Fibroblast of skin of left biceps (primary cell): ENCODE data around the gene GPR173.

Experiments
- DNase-seq, 2 experiments: peaks; one replicate each; pipeline ENCODE4 v3.0.0-alpha.2; 2013; ENCODE audit warnings: low read depth in 2 of 2

Gene GPR173

DNA sequence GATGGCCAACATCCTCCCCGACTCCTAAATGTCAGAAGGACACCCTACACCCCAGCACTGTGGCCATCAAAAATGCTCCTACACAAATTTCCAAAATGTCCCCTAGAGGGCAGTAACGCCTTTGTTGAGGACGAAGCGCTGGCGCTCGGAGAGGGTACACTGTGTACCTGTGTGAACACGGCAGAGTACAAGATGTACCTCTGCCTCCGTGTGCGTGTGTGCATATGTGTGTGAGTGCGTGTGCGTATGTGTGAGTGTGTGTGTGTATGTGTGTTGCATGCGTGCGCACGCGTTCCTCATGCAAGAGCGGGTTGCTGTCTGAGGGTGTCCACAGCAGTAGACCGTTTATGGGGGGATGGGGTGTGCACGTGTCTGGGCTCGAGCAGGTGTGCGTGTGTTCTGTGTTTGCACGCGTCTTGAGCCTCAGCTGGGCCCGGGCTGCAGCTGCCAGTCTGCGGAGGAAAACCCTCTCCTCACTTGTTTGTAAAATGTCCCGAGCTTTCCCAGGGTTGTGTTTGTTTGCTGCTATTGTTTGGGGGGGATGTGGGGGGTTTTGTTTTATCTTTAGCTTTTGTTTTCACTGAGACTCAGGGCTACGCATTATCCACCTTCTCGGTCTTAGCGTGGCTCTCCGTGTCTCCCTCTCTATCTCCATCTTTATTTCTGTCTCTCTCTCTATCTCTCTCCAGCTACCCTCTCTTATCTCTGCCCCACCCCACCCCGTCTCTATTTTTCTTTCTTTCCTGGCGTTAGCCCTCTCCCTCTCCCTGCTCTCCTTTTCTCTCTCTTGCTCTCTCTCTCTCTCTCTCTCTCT, 23.2 kb downstream of the GPR173 start:
- no peak for DNase-seq

DNA sequence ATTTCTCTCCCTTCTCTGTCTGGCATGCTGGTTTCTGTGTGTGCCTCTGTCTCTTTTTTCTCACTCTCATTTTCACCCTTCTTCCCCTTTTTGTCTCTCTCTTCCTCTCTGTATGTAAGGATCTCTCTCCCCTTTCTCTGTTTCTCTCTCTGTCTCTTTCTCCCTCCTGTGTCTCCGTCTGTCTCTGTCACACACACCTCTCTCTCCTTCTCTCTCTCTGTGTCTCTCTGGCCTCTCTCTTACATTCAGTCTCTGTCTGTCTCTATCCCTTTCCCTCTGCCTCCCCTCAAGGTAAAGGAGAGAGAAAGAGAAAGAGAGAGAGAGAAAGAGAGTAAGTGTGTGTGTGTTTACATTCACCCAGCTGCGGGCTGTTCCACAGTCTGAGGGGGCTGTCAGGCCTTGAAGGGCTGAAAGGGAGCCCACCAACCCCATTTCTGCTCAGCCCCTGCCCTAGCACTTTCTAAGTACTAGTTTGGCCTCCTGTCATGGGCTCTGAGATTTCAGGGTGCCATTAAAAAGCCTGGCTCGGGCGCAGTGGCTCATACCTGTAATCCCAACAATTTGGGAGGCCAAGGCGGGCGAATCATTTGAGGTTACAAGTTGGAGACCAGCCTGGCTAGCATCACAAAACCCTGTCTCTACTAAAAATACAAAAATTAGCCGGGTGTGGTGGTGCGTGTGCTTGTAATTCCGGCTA, 24.0 kb downstream of the GPR173 start:
- DNase-seq: no peak

DNA sequence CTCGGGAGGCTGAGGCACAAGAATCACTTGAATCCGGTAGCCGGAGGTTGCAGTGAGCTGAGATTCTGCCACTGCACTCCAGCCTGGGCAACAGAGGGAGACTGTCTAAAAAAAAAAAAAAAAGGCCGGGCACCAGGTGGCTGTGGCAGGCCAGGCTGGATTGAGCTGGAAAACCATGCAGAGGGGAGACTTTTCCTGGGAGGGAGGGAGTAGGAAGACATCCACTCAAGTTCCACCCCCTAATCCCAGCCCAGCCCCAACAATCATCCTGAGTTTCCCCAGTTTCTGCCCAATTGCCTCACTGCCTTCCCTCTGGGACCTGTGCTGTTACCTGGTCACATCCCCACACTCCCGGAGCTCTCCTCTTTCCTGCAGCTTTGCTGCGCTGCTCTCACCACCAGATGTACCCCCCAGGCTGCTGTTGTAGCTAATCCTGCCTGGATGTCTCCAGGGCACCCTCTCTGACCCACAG, 24.6 kb downstream of the GPR173 start:
- no peak for DNase-seq

DNA sequence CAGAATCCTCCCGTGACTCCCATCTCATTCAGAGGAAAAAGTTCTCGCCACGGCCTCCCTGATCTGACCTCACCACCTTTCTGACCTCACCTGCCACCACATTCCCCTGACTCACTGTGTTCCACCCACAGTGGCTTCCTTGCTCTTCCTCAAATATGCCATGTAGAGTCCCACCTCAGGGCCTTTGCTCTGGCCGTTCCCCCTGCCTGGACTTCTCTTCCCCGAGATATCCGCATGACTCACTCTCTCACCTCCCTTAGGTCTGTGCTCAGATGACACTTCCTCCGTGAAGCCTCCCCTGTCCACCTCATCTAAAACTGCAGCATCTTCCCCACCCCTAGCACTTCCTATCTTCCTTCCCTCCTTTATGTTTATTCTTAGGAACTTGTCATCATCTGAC, 26.4 kb downstream of the GPR173 start:
- no peak for DNase-seq

DNA sequence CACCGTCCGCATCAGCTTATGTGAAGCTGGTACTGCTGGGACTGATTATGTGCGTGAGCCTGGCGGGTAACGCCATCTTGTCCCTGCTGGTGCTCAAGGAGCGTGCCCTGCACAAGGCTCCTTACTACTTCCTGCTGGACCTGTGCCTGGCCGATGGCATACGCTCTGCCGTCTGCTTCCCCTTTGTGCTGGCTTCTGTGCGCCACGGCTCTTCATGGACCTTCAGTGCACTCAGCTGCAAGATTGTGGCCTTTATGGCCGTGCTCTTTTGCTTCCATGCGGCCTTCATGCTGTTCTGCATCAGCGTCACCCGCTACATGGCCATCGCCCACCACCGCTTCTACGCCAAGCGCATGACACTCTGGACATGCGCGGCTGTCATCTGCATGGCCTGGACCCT, 28.1 kb downstream of the GPR173 start:
- no peak for DNase-seq

DNA sequence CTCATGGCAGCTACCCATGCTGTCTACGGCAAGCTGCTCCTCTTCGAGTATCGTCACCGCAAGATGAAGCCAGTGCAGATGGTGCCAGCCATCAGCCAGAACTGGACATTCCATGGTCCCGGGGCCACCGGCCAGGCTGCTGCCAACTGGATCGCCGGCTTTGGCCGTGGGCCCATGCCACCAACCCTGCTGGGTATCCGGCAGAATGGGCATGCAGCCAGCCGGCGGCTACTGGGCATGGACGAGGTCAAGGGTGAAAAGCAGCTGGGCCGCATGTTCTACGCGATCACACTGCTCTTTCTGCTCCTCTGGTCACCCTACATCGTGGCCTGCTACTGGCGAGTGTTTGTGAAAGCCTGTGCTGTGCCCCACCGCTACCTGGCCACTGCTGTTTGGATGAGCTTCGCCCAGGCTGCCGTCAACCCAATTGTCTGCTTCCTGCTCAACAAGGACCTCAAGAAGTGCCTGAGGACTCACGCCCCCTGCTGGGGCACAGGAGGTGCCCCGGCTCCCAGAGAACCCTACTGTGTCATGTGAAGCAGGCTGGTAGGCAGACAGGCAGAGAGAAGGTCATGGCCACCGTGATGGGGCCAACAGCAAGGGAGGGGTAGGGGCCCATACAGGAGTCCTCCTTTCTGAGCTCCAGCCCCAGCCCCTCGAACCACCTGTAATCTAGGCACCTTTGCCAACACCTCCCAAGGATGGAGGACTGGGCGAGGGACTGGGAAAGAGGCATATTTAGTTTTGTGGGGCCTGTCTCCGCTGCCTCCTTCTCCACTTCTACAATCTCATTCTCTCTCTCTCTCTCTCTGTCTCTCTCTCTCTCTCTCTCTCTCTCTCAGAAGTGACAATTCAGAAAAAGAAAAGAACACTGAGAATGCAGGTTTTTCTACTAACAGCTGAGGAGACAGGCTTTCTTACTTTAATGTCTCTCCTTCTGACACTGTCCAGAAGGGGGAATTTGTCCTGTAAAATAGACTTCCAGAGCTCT, 28.9 kb downstream of the GPR173 start:
- no peak for DNase-seq

DNA sequence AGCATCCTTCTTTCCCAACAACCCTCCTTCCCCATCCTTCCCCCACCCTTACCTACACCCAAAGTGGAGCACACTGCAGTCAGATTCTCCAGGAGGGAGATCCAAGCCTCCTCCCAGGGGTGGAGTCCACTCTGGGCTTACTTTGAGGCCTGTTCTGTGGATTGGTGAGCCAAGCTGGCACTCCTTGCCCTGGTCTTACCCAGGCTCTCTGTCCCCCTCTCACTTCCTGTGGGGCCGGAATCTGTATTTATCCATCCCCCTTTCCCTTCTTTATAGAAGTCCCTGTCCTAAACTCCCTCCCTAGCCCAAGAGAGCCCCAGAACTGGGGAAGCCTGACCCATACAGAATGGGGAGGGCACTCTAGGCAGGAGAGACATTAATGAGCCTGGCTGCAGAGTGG, 30.4 kb downstream of the GPR173 start:
- DNase-seq: no peak

DNA sequence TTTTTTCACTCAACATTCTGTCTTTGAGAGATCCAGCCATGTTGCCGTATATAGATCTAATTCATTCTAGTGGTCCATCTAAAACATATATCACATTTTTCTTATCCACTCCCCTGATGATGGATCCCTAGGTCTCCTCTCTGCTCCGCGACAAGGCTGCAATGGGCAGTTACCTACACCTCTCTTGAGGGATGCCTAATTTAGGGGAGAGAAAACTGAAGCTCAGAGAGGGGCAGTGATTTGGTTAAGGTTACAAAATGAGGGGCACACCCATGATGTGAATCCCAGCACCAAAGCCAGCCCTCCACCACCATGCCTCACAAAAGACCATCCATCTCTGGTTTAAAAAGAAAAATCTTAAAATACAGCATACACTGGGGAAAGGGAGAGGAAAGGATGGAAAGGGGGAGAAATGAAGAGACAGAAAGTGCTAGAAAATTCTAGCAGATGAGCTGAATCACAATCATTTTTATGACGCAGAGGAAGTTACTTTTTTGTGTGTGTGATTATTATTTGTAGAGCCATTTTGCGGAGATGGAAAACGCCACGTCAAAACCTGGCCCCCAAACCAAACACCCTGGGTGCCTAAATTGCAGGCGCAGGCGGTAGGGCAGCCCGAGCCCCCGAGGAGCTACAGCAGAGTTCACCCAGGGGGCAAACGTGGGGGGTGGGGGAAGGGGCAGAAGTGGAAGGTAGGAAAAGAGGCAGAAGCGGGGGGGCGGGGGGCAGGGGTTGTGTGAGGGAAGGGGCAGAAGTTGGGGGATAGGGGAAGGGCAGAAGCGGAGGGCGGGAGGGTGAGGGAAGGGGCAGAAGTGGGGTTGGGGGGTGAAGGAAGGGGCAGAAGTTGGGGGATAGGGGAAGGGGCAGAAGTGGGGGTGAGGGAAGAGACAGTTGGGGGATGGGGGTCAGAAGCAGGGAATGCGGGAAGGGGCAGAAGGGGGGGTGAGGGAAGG, 32.3 kb downstream of the GPR173 start:
- no peak for DNase-seq

DNA sequence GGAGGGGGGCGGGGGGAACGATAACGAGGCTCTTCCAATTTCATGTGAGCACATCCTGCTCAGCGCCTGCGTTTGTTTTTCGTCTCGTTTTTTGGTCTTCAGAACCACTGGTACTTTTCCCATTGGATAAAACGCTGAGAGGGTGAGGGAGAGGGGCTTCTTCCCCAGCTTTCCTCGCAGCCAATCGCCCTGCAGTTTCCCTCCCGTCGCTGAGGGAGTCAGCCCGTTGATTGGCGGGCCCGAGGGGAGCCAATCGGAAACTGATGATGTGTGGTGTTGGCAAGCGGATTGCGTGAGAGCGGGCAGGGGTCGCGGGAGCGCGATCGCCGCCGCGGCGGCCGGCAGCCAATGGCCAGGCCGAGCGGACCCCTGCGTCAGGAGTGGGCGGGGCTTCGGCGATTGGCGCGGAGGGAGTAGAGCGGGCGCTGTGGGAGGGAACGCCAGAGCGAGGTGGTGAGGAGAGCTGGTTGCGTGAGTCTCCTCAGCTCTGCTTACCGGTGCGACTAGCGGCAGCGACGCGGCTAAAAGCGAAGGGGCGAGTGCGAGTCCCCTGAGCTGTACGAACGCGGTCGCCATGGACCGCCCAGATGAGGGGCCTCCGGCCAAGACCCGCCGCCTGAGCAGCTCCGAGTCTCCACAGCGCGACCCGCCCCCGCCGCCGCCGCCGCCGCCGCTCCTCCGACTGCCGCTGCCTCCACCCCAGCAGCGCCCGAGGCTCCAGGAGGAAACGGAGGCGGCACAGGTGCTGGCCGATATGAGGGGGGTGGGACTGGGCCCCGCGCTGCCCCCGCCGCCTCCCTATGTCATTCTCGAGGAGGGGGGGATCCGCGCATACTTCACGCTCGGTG, 33.6 kb downstream of the GPR173 start, which contains the start of gene TSPYL2:
TSPYL2 (plus strand) TSS at position 443 of the 848 bp plus-strand sequence; CDS start at position 575, 132 bp downstream.
- DNase-seq: peak; percentile 96 to 97

DNA sequence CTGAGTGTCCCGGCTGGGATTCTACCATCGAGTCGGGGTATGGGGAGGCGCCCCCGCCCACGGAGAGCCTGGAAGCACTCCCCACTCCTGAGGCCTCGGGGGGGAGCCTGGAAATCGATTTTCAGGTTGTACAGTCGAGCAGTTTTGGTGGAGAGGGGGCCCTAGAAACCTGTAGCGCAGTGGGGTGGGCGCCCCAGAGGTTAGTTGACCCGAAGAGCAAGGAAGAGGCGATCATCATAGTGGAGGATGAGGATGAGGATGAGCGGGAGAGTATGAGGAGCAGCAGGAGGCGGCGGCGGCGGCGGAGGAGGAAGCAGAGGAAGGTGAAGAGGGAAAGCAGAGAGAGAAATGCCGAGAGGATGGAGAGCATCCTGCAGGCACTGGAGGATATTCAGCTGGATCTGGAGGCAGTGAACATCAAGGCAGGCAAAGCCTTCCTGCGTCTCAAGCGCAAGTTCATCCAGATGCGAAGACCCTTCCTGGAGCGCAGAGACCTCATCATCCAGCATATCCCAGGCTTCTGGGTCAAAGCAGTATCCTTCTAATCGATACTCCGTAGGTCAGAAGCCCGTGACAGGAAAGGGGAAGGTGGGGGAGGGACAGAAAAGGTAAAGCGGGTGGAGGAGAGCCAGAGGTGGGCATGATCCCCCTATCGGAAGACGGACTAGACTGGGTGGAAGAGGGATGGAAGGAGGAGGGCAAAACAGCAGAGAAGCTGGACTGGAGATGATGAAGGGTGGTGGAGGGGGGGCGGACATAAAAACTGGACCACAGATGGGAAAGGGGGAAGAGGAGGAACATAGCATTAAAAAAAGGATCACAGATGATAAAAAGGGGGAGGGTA, 34.4 kb downstream of the GPR173 start:
- DNase-seq: no peak

DNA sequence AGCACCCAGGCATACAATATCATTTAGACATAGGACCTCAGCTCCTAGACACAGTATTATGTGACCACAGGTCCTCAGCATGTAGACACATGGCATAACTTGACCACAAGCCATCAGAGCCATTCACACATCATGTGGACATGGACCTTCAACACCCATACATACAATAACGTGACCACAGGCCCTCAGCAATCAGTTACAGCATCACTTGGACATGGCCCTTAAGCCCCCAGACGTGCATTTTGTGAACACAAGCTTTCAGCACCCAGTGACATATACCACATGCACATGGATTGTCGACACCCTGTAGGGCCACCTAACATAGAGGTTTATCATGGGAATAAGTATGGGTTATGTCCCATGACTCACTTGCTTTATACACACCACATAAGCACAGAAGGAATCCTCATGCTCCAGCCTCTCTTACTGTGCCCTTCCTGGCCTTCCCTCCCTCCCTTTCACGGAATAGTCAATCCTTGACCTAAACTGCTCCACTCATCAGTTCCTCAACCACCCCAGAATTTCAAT, 35.5 kb downstream of the GPR173 start:
- DNase-seq: no peak

DNA sequence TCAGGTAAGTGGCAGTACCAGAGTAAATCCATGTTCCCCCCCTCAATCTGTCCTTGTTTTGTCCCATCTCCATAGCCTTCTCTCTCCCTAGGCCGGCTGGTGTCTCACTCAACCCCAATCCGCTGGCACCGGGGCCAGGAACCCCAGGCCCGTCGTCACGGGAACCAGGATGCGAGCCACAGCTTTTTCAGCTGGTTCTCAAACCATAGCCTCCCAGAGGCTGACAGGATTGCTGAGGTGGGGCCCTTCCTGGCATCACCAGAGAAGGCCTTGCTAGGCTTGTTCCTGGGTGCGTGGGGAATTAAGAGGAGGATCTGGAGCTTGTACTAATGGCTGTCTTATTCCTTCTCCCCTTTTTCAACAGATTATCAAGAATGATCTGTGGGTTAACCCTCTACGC, 36.3 kb downstream of the GPR173 start:
- DNase-seq: no peak

DNA sequence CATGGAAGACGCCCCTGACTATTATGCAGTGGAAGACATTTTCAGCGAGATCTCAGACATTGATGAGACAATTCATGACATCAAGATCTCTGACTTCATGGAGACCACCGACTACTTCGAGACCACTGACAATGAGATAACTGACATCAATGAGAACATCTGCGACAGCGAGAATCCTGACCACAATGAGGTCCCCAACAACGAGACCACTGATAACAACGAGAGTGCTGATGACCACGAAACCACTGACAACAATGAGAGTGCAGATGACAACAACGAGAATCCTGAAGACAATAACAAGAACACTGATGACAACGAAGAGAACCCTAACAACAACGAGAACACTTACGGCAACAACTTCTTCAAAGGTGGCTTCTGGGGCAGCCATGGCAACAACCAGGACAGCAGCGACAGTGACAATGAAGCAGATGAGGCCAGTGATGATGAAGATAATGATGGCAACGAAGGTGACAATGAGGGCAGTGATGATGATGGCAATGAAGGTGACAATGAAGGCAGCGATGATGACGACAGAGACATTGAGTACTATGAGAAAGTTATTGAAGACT, 37.2 kb downstream of the GPR173 start:
- DNase-seq: no peak

DNA sequence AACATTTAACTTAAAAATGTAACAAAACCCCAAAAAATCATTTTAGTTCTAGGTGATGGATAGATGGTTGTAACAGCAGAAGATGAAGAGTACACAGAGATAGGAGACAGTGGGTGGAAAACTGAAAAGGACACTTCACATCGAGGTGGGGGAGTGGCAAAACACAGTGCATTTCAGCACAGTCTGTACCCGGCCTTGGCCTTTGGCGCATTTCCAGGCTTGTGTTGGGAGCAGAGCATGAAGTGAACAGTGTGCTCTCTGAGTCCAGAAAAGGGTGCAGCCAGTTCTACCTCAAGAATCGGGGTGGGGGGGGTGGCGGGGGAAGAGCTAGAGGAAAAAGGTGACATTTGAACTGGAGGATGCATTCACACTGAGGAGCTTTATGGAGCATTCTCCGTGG, 37.9 kb downstream of the GPR173 start:
- no peak for DNase-seq

DNA sequence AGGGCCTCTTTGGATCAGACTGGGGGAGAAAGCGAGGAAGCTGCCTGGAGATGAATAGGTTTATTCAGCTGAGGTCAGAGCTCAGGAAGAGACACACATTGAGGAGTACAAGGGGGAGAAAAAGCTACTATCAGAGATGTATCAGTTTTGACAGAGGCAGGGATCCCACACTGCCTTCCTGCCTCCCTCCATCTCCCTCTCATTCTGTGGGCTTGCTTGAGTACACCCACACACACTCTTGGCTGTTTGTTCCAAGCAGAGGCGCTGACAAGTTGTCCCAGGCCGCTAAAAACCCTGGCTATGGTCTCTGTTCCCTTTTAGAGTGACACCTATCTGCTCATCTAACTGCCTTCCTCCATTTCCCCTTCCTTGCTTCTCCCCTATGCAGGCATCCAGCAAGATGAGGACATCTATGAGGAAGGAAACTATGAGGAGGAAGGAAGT, 38.8 kb downstream of the GPR173 start:
- no peak for DNase-seq

DNA sequence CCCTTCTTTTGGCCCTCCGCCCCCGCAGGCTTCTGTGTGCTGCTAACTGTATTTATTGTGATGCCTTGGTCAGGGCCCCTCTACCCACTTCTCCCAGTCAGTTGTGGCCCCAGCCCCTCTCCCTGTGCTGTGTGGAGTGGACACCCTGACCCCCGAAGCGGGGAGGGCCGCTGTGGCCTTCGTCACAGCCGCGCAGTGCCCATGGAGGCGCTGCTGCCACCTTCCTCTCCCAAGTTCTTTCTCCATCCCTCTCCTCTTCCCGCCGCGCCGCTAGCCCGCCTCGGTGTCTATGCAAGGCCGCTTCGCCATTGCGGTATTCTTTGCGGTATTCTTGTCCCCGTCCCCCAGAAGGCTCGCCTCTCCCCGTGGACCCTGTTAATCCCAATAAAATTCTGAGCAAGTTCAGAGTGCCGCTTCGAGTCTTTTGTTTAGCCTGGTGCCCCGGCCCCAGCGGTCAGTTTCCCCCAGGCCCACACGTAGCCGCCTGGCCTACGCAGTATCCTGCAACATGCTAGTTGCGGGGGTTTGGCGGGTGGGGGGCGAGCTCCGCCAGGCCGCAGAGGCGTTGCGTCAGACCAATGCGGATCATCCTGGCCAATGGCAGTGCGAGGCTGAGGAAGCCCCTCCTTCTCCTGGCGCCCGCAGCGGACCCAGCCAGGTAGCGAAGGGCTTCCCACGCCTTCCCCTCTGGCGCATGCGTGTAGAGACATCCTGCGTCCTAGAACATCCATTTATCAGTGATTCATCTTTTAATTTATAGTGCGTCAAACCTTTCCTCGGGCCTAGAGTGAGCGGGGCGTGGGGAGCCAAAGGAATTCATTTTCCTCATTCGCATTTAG, 39.8 kb downstream of the GPR173 start:
- DNase-seq: peak; percentile 46 to 53

DNA sequence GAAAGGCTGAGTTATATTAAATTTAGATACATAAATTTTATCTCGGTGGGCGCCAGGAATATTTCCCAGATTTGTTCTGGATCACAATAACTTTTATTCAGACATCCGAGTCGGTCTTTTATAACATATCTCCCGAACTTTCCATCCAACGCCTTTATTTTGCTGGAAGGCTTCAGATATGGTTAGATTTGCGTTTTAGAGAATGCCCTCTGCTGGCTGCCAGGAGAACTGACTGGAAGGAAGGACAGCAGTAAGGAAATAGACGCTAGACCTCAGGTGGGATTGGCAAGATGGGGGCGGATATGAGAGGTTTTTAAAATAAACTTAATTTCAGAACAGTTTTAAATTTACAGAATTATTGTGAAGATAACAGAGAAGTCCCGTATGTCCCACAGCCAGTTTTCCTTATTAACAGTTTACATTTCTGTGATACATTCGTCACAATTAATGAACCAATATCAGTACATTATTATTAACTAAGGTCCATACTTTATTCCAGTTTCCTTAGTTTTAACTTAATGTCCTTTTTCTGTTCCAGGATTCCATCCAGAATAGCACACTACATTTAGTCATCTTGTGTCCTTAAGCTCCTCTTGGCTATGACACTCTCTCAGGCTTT, 40.7 kb downstream of the GPR173 start:
- DNase-seq: no peak
